Neural cell (in vitro differentiated cells): ENCODE results near the gene PSENEN. TPM values are rescaled to one million over a fixed set of nuclear protein-coding genes. Genes with fewer than 3 reads are reported as not detected.

Experiments used
- H2AFZ ChIP-seq: fragments of 200-600, 300-800 bp; sonication (generic), shearing (Covaris generic); 2 replicates; pipeline ENCODE4 v1.6.0; 2014; ENCODE audit warnings: low read depth, mild to moderate bottlenecking, antibody characterized with exemption, low read length, moderate library complexity
- H3F3A ChIP-seq: fragments of 200-600 bp; shearing (Covaris generic); 2 replicates; pipeline ENCODE4 v1.6.1; 2016; ENCODE audit warnings: mild to moderate bottlenecking, moderate library complexity, mixed read lengths, antibody characterized with exemption, low read length; ENCODE audit not compliant: insufficient read depth, poor library complexity, severe bottlenecking
- H3K27ac ChIP-seq: fragments of 200-600, 300-800 bp; sonication (generic), shearing (Covaris generic); 2 replicates; pipeline ENCODE4 v1.5.1; 2014; ENCODE audit warnings: mild to moderate bottlenecking, low read length, moderate library complexity
- H3K27me3 ChIP-seq: fragments of 300-800, 200-600 bp; sonication (generic), shearing (Covaris generic); 2 replicates; pipeline ENCODE4 v1.6.0; 2014; ENCODE audit warnings: mild to moderate bottlenecking, low read depth, low read length, moderate library complexity; ENCODE audit not compliant: insufficient read depth
- H3K36me3 ChIP-seq: fragments of 300-800, 200-600 bp; sonication (generic), shearing (Covaris generic); 2 replicates; pipeline ENCODE4 v1.5.1; 2014; ENCODE audit warnings: mild to moderate bottlenecking, antibody characterized with exemption, low read length, moderate library complexity; ENCODE audit not compliant: insufficient read depth
- H3K4me2 ChIP-seq: fragments of 300-800, 200-600 bp; sonication (generic), shearing (Covaris generic); 2 replicates; pipeline ENCODE4 v1.6.0; 2014; ENCODE audit warnings: mild to moderate bottlenecking, low read length
- H3K4me3 ChIP-seq: fragments of 300-800, 200-600 bp; sonication (generic), shearing (Covaris generic); 2 replicates; pipeline ENCODE4 v1.5.1; 2014; ENCODE audit warnings: mild to moderate bottlenecking, low read length, moderate library complexity
- H3K79me2 ChIP-seq: fragments of 200-600 bp; shearing (Covaris generic); replicated peaks from 2 replicates; pipeline ENCODE4 v1.6.0; 2014; ENCODE audit warnings: mild to moderate bottlenecking, low read length, moderate library complexity; ENCODE audit not compliant: insufficient read depth
- H3K9ac ChIP-seq: fragments of 300-800, 200-600 bp; sonication (generic), shearing (Covaris generic); 2 replicates; pipeline ENCODE4 v1.6.1; 2016; ENCODE audit warnings: mild to moderate bottlenecking, low read length, mixed read lengths
- H3K9me2 ChIP-seq: fragments of 200-600 bp; shearing (Covaris generic); 2 replicates; pipeline ENCODE4 v1.6.1; 2016; ENCODE audit warnings: mild to moderate bottlenecking, low read length, mixed read lengths; ENCODE audit not compliant: insufficient read depth
- H3K9me3 ChIP-seq: fragments of 200-600, 300-800 bp; sonication (generic), shearing (Covaris generic); 2 replicates; pipeline ENCODE4 v1.6.1; 2016; ENCODE audit warnings: mild to moderate bottlenecking, mixed run types, low read length, moderate library complexity, mixed read lengths
- H4K20me1 ChIP-seq: fragments of 200-600 bp; shearing (Covaris generic); 2 replicates; pipeline ENCODE4 v1.6.1; 2016; ENCODE audit warnings: mild to moderate bottlenecking, mixed run types; ENCODE audit not compliant: insufficient read depth
- CTCF ChIP-seq: fragments of 450-650 bp; IDR thresholded peaks from 2 replicates; pipeline ENCODE4 v1.5.1; 2014; ENCODE audit warnings: antibody characterized with exemption, mild to moderate bottlenecking, moderate library complexity; ENCODE audit not compliant: poor library complexity, severe bottlenecking
- EP300 ChIP-seq: fragments of 450-650 bp; conservative IDR thresholded peaks from 2 replicates; pipeline ENCODE4 v1.6.1; 2014; ENCODE audit warnings: antibody characterized with exemption, mild to moderate bottlenecking, moderate library complexity; ENCODE audit not compliant: poor library complexity, severe bottlenecking
- EZH2 ChIP-seq: fragments of 200-600, 300-800 bp; shearing (Covaris generic), sonication (generic); IDR thresholded peaks from 2 replicates; pipeline ENCODE4 v1.6.1; 2014; ENCODE audit warnings: antibody characterized with exemption, low read length, borderline replicate concordance, mild to moderate bottlenecking; ENCODE audit not compliant: insufficient read depth, poor library complexity, severe bottlenecking
- MXI1 ChIP-seq: fragments of 450-650 bp; conservative IDR thresholded peaks from 2 replicates; pipeline ENCODE4 v1.6.1; 2014; ENCODE audit warnings: antibody characterized with exemption, mild to moderate bottlenecking; ENCODE audit not compliant: poor library complexity, severe bottlenecking
- POLR2AphosphoS5 ChIP-seq: IDR thresholded peaks from 2 replicates; pipeline ENCODE4 v1.6.1; 2012
- RAD21 ChIP-seq: fragments of 450-650 bp; conservative IDR thresholded peaks from 2 replicates; pipeline ENCODE4 v1.6.1; 2014; ENCODE audit warnings: antibody characterized with exemption, mild to moderate bottlenecking, moderate library complexity
- REST ChIP-seq: IDR thresholded peaks from 2 replicates; pipeline ENCODE4 v1.6.1; 2012; ENCODE audit warnings: borderline replicate concordance
- SMC3 ChIP-seq: fragments of 450-650 bp; conservative IDR thresholded peaks from 2 replicates; pipeline ENCODE4 v1.6.1; 2014; ENCODE audit warnings: antibody characterized with exemption, mild to moderate bottlenecking, moderate library complexity; ENCODE audit not compliant: poor library complexity
- TAF1 ChIP-seq: IDR thresholded peaks from 2 replicates; pipeline ENCODE4 v1.6.1; 2012; ENCODE audit warnings: low read depth
- polyA plus RNA-seq: library from polyadenylated mRNA; depleted of rRNA; stranded (reverse); fragments of >200 nt; gene quantifications from 2 replicates; pipeline ENCODE4 v1.2.3, GENCODE V29; 2014

The PSENEN gene
- polyA plus RNA-seq, 1 donor from 2014 or later, result 46.2 TPM

- H3K79me2 ChIP-seq, result no peaks in the 10 kb centered on the region
These were observed 8.3 kb upstream of the PSENEN start for GRCh38 chr19:35736913-35737886.

More at GRCh38 chr19:35736913-35737886, 8.3 kb upstream of the PSENEN start:
- no peak overlapping the region for H2AFZ ChIP-seq
- H4K20me1 ChIP-seq, result no peaks in the 10 kb centered on the region
- H3K27me3 ChIP-seq, result no peaks in the 10 kb centered on the region
- no peak overlapping the region for H3K4me3 ChIP-seq
- H3K9ac ChIP-seq, result no peak overlapping the region
- no peaks in the 10 kb centered on the region for H3K9me3 ChIP-seq
- H3K27ac ChIP-seq, result no peak overlapping the region
- no peak for TF ChIP-seq POLR2AphosphoS5
- TF ChIP-seq REST, result no peak
- TF ChIP-seq EZH2, result no peak
- TF ChIP-seq MXI1, result no peak
- TF ChIP-seq SMC3, result no peak
- TF ChIP-seq CTCF, result no peak
- TF ChIP-seq RAD21, result no peak
- no peak for TF ChIP-seq TAF1
- no peak for TF ChIP-seq EP300
- no peak overlapping the region for H3K4me2 ChIP-seq
- H3K9me2 ChIP-seq, result no peaks in the 10 kb centered on the region
- H3F3A ChIP-seq, result no peaks in the 10 kb centered on the region
- H3K36me3 ChIP-seq, result no peaks in the 10 kb centered on the region
